NCI-H526 (cell line): ENCODE measurements around the gene PSTK.

Source experiments
- DNase-seq, 2 experiments: peaks; one replicate each; lab custom pipeline; 2025; lab: John Stamatoyannopoulos, UW

PSTK gene

GRCh38 chr10:123019941-123020703 lies 39.9 kb downstream of the PSTK start:
- DNase-seq = peak; percentile 81 to 88

GRCh38 chr10:123021517-123021916 lies 41.3 kb downstream of the PSTK start:
- DNase-seq = peak; percentile 27 to 63

- no peak for DNase-seq
These were observed 44.3 kb downstream of the PSTK start for GRCh38 chr10:123024540-123024939.

- DNase-seq = peak; percentile 94 to 98
These were observed 46.1 kb downstream of the PSTK start for GRCh38 chr10:123026302-123026701.

- no peak for DNase-seq
These were observed 47.7 kb downstream of the PSTK start for GRCh38 chr10:123027861-123028260.

- no peak for DNase-seq
These were observed 50.9 kb downstream of the PSTK start for GRCh38 chr10:123031124-123031523.

- DNase-seq = no peak
These were observed 54.1 kb downstream of the PSTK start for GRCh38 chr10:123034332-123034731.

- DNase-seq = no peak
These were observed 55.4 kb downstream of the PSTK start for GRCh38 chr10:123035467-123036086.

- no peak for DNase-seq
These were observed 58.8 kb downstream of the PSTK start for GRCh38 chr10:123038782-123039631.

- DNase-seq = no peak
These were observed 59.4 kb downstream of the PSTK start for GRCh38 chr10:123039632-123039930.
